Measurements from ENCODE around the gene VRK3.
A peak's percentile ranks its signal among the peaks of the same experiment; 100 is the strongest.

Gene VRK3

DNA sequence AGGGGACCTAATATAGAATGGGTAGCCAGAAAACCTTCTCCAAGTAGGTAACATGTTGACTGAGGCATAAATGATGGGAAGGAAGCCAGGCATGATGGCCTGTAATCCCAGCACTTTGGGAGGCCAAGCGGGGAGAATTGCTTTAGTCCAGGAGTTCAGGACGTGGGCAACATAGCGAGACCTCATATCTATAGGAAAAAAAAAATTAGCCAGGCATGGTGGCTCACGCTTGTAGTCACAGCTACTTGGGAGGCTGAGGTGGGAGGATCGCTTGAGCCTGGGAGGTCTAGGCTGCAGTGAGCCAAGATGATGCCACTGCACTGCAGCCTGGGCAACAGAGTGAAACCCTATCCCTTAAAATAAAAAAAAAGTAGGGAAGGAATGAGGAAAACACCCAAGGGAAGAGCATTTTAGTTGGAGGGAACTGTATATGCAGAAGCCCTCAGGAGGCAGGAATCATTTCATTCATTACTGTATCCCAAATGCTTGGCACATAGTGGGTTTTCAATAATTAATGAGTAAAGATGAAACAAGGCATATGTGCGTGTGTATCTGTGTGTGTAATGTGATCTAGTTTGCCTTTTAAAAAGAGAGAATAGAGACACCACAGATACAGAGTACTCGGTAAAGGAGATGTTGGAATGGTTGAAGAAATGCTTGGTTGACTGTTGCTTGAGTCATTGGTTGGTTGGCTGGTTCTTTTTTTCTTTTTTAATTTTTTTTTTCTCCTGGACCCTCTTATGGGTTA lies 93.7 kb downstream of the VRK3 start:
- DNase-seq (ENCODE audit: low read depth, low spot score) = no peak

DNA sequence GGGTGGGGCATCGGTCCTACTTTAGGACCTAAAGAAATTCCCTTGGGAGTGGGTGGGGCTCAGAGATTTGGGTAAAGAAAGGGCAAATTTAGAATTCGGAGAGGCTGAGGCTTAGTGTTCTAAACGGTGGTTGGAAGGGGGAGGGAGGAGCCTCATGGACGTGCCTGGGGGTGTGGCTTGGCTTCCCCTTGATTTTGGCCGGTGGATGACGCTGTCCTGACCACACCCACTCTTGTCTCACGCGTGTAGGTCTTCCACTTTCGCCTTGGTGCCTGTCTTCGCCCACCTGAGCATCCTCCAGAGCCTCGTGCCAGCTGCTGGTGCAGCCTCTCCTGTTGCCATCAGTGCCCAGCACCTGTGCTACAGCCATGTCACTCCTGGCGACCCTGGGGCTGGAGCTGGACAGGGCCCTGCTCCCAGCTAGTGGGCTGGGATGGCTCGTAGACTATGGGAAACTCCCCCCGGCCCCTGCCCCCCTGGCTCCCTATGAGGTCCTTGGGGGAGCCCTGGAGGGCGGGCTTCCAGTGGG lies 94.6 kb downstream of the VRK3 start:
- DNase-seq (ENCODE audit: low read depth, low spot score) = no peak

DNA sequence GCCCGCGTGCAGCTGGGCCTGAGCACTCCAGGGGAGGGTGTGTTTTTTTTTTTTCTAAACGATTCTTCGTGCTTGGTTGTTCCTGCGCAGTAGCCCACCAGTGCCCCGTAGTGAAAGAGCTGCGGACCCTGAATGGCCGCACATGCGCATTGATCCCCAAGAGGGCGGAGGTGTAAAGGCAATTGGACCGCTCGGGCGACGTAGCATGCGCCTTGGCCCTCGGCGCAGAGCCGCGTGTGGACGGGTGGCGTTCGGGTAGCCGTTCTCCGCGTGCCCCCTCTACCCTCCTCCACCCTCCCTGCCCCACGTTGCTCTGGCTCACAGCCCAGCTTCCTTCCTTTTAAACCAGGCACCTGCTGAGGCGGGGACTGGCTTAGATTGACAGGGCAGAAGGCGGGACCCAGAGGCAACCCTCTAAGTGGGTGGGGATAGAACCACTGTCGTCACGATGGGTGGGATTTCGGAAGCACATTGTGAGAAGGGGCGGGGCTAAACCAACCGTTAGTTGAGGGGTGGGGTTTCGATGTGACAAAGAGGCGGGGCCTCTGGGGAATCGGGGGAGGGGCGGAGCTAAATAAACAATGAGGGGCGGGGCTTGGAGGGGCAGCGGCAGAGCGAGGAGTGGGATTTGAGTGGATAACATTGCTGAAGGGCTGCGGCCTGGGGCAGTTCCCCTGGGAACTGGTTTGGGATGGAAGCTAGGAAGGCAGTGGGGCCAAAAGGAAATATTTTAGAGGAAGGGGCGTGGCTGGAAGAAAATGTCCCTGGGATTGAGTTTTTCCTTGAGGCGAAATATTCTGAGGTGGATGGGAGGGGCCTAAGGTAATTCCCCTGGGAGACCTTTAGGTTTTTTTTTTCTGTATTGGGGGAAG lies 95.3 kb downstream of the VRK3 start:
- peak; percentile 97 for DNase-seq (ENCODE audit: low read depth, low spot score)

DNA sequence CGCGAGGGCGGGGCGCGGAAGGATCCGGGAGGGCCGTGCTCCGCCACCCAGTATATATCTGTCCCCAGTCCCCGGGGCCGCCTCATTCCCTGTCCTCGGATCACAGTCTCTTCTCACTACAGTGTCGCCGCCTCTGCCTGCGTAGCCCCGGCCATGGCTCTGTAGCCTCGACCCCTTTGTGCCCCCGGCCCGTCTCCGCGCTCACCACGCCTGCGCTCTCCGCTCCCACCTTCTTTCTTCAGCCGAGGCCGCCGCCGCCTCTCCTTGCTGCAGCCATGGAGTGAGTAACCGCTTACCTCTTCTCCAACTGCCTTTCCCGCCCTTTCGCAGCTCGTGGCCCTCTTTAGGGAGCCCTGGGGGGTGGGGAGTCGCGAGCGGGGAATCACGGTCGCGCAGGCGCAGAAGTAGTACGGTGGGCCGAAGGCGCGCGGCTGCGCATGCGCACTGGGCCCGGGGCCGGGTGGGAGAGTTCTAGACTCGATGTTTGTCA lies 96.0 kb downstream of the VRK3 start, which contains the start of the genes ATF5 and NUP62:
ATF5 (plus strand) TSS at position 85 of the 490 bp plus-strand sequence. CDS start 1,646 bp downstream, outside the sequence.
NUP62 (minus strand) TSS at position 384 of the 490 bp plus-strand sequence. CDS start 19,697 bp downstream, outside the sequence.
- peak; percentile 91 for DNase-seq (ENCODE audit: low read depth, low spot score)

DNA sequence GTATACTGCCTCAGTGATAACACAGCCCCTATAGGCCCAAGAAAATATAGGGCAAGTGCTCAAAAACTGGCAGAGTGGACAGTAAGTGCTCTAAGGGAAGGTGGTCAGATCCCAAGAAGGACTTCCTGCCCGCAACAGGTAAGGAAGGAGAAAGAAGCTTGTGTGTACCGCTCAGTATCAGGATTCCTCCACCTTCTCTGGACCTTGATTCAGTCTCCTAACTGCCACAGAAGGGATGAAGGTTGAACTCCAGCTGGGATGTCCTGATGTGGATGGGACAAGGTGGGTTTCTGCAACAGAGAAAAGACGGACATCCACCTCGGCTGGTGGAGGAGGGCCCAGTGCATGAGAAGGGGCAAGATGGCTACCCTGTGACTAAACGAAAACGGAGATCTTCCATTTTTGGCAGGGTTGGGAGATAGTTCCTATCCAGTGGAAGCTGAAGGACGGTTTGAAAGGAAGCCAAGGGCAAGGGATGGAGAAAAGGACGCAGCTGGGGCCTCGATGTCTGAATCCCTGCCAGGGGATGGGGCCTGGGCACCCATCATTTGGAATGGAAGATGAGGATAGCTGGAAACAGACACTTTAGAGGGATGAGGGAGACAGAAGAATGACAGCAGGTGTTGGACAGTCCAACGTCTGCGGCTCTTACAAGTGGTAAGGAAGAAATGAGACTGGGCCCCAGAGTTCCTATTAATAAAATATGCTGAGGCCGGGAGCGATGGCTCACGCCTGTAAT lies 97.5 kb downstream of the VRK3 start:
- DNase-seq (ENCODE audit: low read depth, low spot score) = no peak

DNA sequence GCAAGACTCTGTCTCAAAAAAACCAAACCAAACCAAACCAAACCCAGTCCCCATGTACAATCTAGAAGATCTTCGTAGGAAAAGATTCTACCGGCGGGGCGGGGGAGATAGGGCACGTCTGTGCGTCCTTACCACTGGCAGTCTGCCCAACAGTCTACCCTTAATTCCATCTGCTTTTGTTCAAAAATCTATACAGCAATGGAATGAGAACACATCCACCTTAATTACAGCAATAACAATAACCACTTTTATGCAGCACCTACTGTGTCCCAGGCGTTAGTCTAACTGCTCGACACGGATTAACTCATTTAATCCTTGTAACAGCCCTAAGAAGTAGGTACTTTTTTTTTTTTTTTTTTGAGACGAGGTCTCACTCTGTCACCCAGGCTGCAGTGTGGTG lies 98.7 kb downstream of the VRK3 start:
- DNase-seq (ENCODE audit: low read depth, low spot score) = no peak
